Measurements from ENCODE around the gene DDA1.
A peak's percentile ranks its signal among the peaks of the same experiment; 100 is the strongest.

The DDA1 gene

DNA sequence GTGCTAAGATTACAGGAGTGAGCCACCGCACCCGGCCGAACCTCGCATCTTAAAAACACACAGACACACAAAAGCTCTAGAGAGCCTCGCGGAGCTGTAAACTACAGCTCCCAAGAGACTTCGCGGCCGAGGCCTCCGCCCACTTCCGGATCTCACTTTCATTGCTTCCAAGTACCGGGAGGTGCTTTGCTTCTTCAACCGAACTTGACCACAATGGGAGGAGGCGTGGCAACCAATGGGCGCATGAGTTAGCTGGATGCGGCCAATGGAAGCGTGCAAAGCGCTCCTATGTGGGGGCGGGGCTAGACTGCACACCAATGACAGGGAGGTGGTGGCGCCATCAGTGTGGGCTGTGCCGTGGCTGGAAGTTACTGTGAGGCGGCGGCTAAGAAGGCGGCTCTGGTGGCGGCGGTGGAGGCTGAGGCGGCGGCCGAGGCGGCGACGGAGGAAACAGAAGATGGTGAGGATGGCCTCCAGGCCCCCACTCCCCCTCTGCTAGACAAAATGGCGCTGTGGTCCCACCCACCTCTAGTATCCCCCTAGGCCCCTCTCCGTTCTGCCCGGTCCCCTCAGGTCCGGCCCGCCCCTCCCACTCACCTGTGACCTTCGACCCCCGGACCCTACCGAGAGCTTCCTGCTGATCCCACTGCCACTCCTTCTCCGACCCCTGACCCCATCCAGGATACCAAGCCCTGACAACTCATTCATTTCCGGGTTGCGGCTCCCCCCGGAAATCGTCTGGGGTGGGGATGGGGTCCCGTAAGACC lies at the start of gene DDA1:
TSS of gene DDA1 (plus strand) at position 366 of the 767 bp plus-strand sequence. CDS start at position 458, 92 bp downstream.
- TF ChIP-seq FOXP2 (optimal IDR thresholded peaks at IDR 0.05; ENCODE audit: control extremely low read depth, extremely low read length, insufficient read depth), result no peak
- no peak for TF ChIP-seq EZH2 (IDR thresholded peaks at IDR 0.05)
- peak; percentile 76 for TF ChIP-seq POLR2AphosphoS5 (IDR thresholded peaks at IDR 0.05; ENCODE audit: borderline replicate concordance, low read depth, low read length)
- Histone ChIP-seq H3K36me3 (ENCODE audit: insufficient read depth, low read length) (peaks cover 4% of the 10 kb centered on the region; the same call in 1 of the 2 replicates), H3K9me3 (ENCODE audit: low read depth, low read length) (no peaks in the 10 kb centered on the region), H3K9ac (ENCODE audit: insufficient read length) (peak within 1 kb of the TSS; percentile 87), H3K4me3 (peak within 1 kb of the TSS; percentile 85), H3K27ac (no peak within 1 kb of the TSS)
- peak; percentile 100 for DNase-seq (ENCODE audit: low read depth, low spot score)

DNA sequence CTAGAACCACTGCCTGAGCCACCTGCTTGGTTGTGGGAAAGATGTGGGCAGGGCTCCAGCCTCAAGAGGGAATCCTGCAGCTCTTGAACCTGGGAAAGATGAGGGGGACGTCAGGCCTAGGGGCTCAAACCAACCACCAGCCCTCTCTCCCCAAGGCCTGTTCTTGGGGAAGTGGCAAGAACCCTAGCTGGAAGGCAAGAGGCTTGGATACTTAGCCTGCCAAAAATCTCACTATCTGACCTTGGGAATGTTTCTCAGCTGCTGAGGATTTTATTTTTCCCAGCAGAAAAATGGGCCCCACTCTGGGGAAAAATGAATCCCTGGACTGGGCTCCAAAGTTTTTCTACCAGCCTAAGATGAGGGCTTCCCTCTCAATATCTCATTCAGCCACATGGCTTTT lies 49.4 kb upstream of the DDA1 start:
- Histone ChIP-seq H3K36me3 (ENCODE audit: insufficient read depth, low read length) (no peaks in the 10 kb centered on the region), H3K9me3 (ENCODE audit: low read depth, low read length) (no peaks in the 10 kb centered on the region), H3K9ac (ENCODE audit: insufficient read length) (no peak overlapping the region), H3K27ac (no peak overlapping the region), H3K4me3 (no peak overlapping the region)
- DNase-seq (ENCODE audit: low read depth, low spot score), result no peak
- TF ChIP-seq EZH2 (IDR thresholded peaks at IDR 0.05) (no peak), POLR2AphosphoS5 (IDR thresholded peaks at IDR 0.05; ENCODE audit: borderline replicate concordance, low read depth, low read length) (no peak), FOXP2 (optimal IDR thresholded peaks at IDR 0.05; ENCODE audit: control extremely low read depth, extremely low read length, insufficient read depth) (no peak)

- TF ChIP-seq FOXP2 (optimal IDR thresholded peaks at IDR 0.05; ENCODE audit: control extremely low read depth, extremely low read length, insufficient read depth) (no peak), EZH2 (IDR thresholded peaks at IDR 0.05) (no peak), POLR2AphosphoS5 (IDR thresholded peaks at IDR 0.05; ENCODE audit: borderline replicate concordance, low read depth, low read length) (no peak)
- no peak overlapping the region for H3K4me3 ChIP-seq
- no peaks in the 10 kb centered on the region for H3K9me3 ChIP-seq (ENCODE audit: low read depth, low read length)
- no peak overlapping the region for H3K9ac ChIP-seq (ENCODE audit: insufficient read length)
- no peaks in the 10 kb centered on the region for H3K36me3 ChIP-seq (ENCODE audit: insufficient read depth, low read length)
- DNase-seq (ENCODE audit: low read depth, low spot score), result peak; percentile 37
- no peak overlapping the region for H3K27ac ChIP-seq
Observed at GRCh38 chr19:17260842-17261325, 48.5 kb upstream of the DDA1 start.

GRCh38 chr19:17262557-17262956 lies 46.8 kb upstream of the DDA1 start:
- Histone ChIP-seq H3K27ac (no peak overlapping the region), H3K9me3 (ENCODE audit: low read depth, low read length) (no peaks in the 10 kb centered on the region), H3K36me3 (ENCODE audit: insufficient read depth, low read length) (no peaks in the 10 kb centered on the region), H3K4me3 (no peak overlapping the region), H3K9ac (ENCODE audit: insufficient read length) (no peak overlapping the region)
- DNase-seq (ENCODE audit: low read depth, low spot score), result no peak
- TF ChIP-seq FOXP2 (optimal IDR thresholded peaks at IDR 0.05; ENCODE audit: control extremely low read depth, extremely low read length, insufficient read depth) (no peak), POLR2AphosphoS5 (IDR thresholded peaks at IDR 0.05; ENCODE audit: borderline replicate concordance, low read depth, low read length) (no peak), EZH2 (IDR thresholded peaks at IDR 0.05) (no peak)

- no peaks in the 10 kb centered on the region for H3K9me3 ChIP-seq (ENCODE audit: low read depth, low read length)
- H3K9ac ChIP-seq (ENCODE audit: insufficient read length), result no peak overlapping the region
- H3K36me3 ChIP-seq (ENCODE audit: insufficient read depth, low read length), result peaks cover 2% of the 10 kb centered on the region; the same call in 1 of the 2 replicates
- TF ChIP-seq FOXP2 (optimal IDR thresholded peaks at IDR 0.05; ENCODE audit: control extremely low read depth, extremely low read length, insufficient read depth) (no peak), POLR2AphosphoS5 (IDR thresholded peaks at IDR 0.05; ENCODE audit: borderline replicate concordance, low read depth, low read length) (no peak), EZH2 (IDR thresholded peaks at IDR 0.05) (no peak)
- DNase-seq (ENCODE audit: low read depth, low spot score), result no peak
- no peak overlapping the region for H3K27ac ChIP-seq
- H3K4me3 ChIP-seq, result no peak overlapping the region
Observed at GRCh38 chr19:17263712-17264640, 45.4 kb upstream of the DDA1 start.

DNA sequence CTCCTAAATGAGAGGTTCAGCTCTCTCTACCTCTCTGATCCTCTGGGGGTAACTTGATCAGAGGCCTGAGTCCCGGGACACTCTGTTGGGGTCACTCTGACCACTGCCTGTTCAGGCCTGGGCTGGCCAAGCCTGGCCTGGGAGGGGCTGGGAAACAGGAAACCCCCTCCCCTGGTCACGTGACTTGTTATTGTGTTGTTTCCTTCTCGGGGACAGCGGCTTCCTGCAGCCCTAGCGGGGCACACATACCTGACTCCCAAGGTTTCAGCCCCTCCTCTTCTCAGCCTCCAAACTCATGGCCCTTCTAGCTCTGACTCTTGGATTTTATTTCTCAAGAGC lies 44.8 kb upstream of the DDA1 start, which contains the start of gene USHBP1:
TSS of gene USHBP1 (minus strand) at position 105 of the 339 bp plus-strand sequence. CDS start 446 bp downstream, outside the sequence.
- no peak for TF ChIP-seq POLR2AphosphoS5 (IDR thresholded peaks at IDR 0.05; ENCODE audit: borderline replicate concordance, low read depth, low read length)
- no peak for TF ChIP-seq FOXP2 (optimal IDR thresholded peaks at IDR 0.05; ENCODE audit: control extremely low read depth, extremely low read length, insufficient read depth)
- no peak for TF ChIP-seq EZH2 (IDR thresholded peaks at IDR 0.05)
- Histone ChIP-seq H3K9me3 (ENCODE audit: low read depth, low read length) (no peaks in the 10 kb centered on the region), H3K36me3 (ENCODE audit: insufficient read depth, low read length) (peaks cover 4% of the 10 kb centered on the region; the same call in 1 of the 2 replicates), H3K4me3 (no peak within 1 kb of the TSS), H3K27ac (no peak within 1 kb of the TSS), H3K9ac (ENCODE audit: insufficient read length) (no peak within 1 kb of the TSS)
- DNase-seq (ENCODE audit: low read depth, low spot score), result no peak

GRCh38 chr19:17266026-17266425 lies 43.3 kb upstream of the DDA1 start:
- DNase-seq (ENCODE audit: low read depth, low spot score), result no peak
- Histone ChIP-seq H3K9ac (ENCODE audit: insufficient read length) (no peak overlapping the region), H3K4me3 (no peak overlapping the region), H3K9me3 (ENCODE audit: low read depth, low read length) (no peaks in the 10 kb centered on the region), H3K27ac (no peak overlapping the region), H3K36me3 (ENCODE audit: insufficient read depth, low read length) (peaks cover 4% of the 10 kb centered on the region; the same call in 1 of the 2 replicates)
- TF ChIP-seq POLR2AphosphoS5 (IDR thresholded peaks at IDR 0.05; ENCODE audit: borderline replicate concordance, low read depth, low read length) (no peak), EZH2 (IDR thresholded peaks at IDR 0.05) (no peak), FOXP2 (optimal IDR thresholded peaks at IDR 0.05; ENCODE audit: control extremely low read depth, extremely low read length, insufficient read depth) (no peak)

DNA sequence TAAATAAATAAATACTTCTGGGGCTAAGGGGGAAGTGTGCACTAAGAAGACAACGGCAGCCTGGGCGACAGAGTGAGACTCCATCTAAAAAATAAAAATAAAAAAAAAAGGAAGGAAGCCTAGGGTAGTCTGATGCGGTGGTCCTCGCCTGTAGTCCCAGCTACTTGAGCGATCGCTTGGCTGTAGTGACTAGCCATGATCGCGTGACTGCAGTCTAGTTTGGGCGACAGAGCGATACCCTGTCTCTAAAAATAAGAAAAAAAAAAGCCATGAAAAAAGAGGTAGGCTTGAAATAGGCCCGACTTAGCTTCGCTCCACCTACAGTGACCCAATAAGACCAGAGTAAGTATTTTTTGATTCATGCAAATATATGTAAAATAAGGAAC lies 42.8 kb upstream of the DDA1 start:
- H3K9me3 ChIP-seq (ENCODE audit: low read depth, low read length), result no peaks in the 10 kb centered on the region
- peaks cover 10% of the 10 kb centered on the region; the same call in 1 of the 2 replicates for H3K36me3 ChIP-seq (ENCODE audit: insufficient read depth, low read length)
- H3K9ac ChIP-seq (ENCODE audit: insufficient read length), result no peak overlapping the region
- DNase-seq (ENCODE audit: low read depth, low spot score), result no peak
- H3K27ac ChIP-seq, result peak overlapping the region; percentile 71; the same call in 1 of the 2 replicates
- TF ChIP-seq FOXP2 (optimal IDR thresholded peaks at IDR 0.05; ENCODE audit: control extremely low read depth, extremely low read length, insufficient read depth), result no peak
- no peak for TF ChIP-seq EZH2 (IDR thresholded peaks at IDR 0.05)
- TF ChIP-seq POLR2AphosphoS5 (IDR thresholded peaks at IDR 0.05; ENCODE audit: borderline replicate concordance, low read depth, low read length), result no peak
- no peak overlapping the region for H3K4me3 ChIP-seq

Data from SK-N-MC (cell line).